Small intestine (tissue), 7 donors: ENCODE results near the gene RPS2. TPM values are rescaled to one million over a fixed set of nuclear protein-coding genes. Genes with fewer than 3 reads are reported as not detected.

ENCODE experiments used
- DNase-seq, 2 donors: peaks; one replicate each; pipeline versions ENCODE4 v3.0.0 to v3.0.0-alpha.2; 2013
- FAIRE-seq: peaks from 2 replicates; lab custom pipeline; 2012; peaks lifted over from hg19 to GRCh38; lab: Jason Lieb, UNC
- H3K27ac ChIP-seq, 3 donors: one replicate each; pipeline ENCODE4 v1.5.1; 2013; ENCODE audit warnings: low read length in 2 of 3, mild to moderate bottlenecking in 2 of 3, control low read depth in 1 of 3, inconsistent platforms in 1 of 3, low read depth in 1 of 3, moderate library complexity in 1 of 3
- H3K27me3 ChIP-seq, 3 donors: one replicate each; pipeline ENCODE4 v1.6.1; 2013; ENCODE audit warnings: low read length in 3 of 3, inconsistent platforms in 1 of 3; ENCODE audit not compliant: control insufficient read depth in 3 of 3, insufficient read depth in 3 of 3
- H3K36me3 ChIP-seq, 3 donors: one replicate each; pipeline ENCODE4 v1.6.1; 2013; ENCODE audit warnings: low read length in 3 of 3, inconsistent platforms in 1 of 3, low read depth in 1 of 3, mild to moderate bottlenecking in 1 of 3, moderate library complexity in 1 of 3; ENCODE audit not compliant: control insufficient read depth in 3 of 3, insufficient read depth in 2 of 3
- H3K4me1 ChIP-seq, 3 donors: one replicate each; pipeline ENCODE4 v1.6.1; 2013; ENCODE audit warnings: low read length in 2 of 3, inconsistent platforms in 1 of 3, low read depth in 1 of 3, mild to moderate bottlenecking in 1 of 3, moderate library complexity in 1 of 3; ENCODE audit not compliant: control insufficient read depth in 3 of 3, insufficient read depth in 2 of 3
- H3K4me3 ChIP-seq, 3 donors: one replicate each; pipeline ENCODE4 v1.5.1; 2013; ENCODE audit warnings: low read length in 3 of 3, control low read depth in 1 of 3, inconsistent platforms in 1 of 3, low read depth in 1 of 3, mild to moderate bottlenecking in 1 of 3, moderate library complexity in 1 of 3
- H3K9me3 ChIP-seq, 2 donors: one replicate each; pipeline ENCODE4 v1.6.1; 2013; ENCODE audit warnings: low read depth in 1 of 2, low read length in 1 of 2; ENCODE audit not compliant: control insufficient read depth in 2 of 2, insufficient read depth in 1 of 2
- WGBS, 3 donors: extraction: QIAGEN DNeasy Blood & Tissue Kit; methylation state at CpG; one replicate each; pipeline ENCODE4 v1.1.7; 2013; 5-methylcytosine and 5-hydroxymethylcytosine counted together
- polyA plus RNA-seq, 4 donors: library from polyadenylated mRNA; stranded (reverse) in 3 of 4; unstranded in 1 of 4; fragments of 200-250 nt in 3 of 4; fragments of 120-200 nt in 1 of 4; gene quantifications; one replicate each; pipeline versions ENCODE4 v1.2.1 to v1.2.3, GENCODE V29; 2013
- donor health status: healthy with polysubstance abuse.
- donor health status: control.
- donor health status: control.
- donor health status: Bipolar disorder and iron deficiency.
- donor health status: healthy.

The RPS2 gene
- polyA plus RNA-seq, 4 donors = 1,075 to 4,112 (median 2,558) TPM

GRCh38 chr16:1950047-1950446 is 14.6 kb downstream of the RPS2 start:
- 51 to 75% (median 70%) methylated on average over 5 to 7 of the region's 7 CpGs for WGBS, 3 donors
- DNase-seq (no peak), FAIRE-seq (no peak)
- H3K27me3 ChIP-seq = peaks cover 0 to 5% (median 0%) of the 10 kb centered on the region in 3 donors
- H3K9me3 ChIP-seq = no peaks in the 10 kb centered on the region
- no peaks in the 10 kb centered on the region for H3K4me1 ChIP-seq
- H3K4me3 ChIP-seq = no peak overlapping the region
- H3K36me3 ChIP-seq = no peaks in the 10 kb centered on the region
- H3K27ac ChIP-seq = no peak overlapping the region

DNA sequence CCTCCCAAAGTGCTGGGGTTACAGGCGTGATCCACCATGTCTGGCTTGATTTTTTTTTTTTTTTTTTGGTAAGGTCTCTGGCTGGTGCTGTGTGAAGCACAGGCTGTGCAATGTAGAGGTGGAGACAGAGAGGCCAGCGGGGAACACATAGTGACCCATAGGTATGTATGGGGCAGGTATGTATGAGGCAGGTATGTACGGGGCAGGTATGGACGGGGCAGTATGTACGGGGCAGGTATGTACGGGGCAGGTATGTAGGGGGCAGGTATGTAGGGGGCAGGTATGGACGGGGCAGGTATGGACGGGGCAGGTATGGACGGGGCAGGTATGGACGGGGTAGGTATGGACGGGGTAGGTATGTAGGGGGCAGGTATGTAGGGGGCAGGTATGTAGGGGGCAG is 15.1 kb downstream of the RPS2 start:
- no peak overlapping the region for H3K4me3 ChIP-seq
- H3K9me3 ChIP-seq = no peaks in the 10 kb centered on the region
- FAIRE-seq (no peak), DNase-seq (no peak)
- peaks cover 0 to 3% (median 0%) of the 10 kb centered on the region in 3 donors for H3K27me3 ChIP-seq
- H3K4me1 ChIP-seq = no peaks in the 10 kb centered on the region
- no peaks in the 10 kb centered on the region for H3K36me3 ChIP-seq
- no peak overlapping the region for H3K27ac ChIP-seq
- WGBS, 3 donors = 91 to 95% (median 93%) methylated on average over 11 of the region's 11 CpGs

- Histone ChIP-seq H3K27ac (no peak overlapping the region), H3K4me1 (peaks cover 0 to 4% (median 0%) of the 10 kb centered on the region in 3 donors), H3K9me3 (no peaks in the 10 kb centered on the region), H3K27me3 (no peaks in the 10 kb centered on the region), H3K36me3 (no peaks in the 10 kb centered on the region), H3K4me3 (no peak overlapping the region)
- no peak for DNase-seq
- WGBS, 3 donors = 84 to 92% (median 90%) methylated on average over 9 of the region's 9 CpGs
- FAIRE-seq = no peak
Observed at GRCh38 chr16:1947369-1947670, 17.3 kb downstream of the RPS2 start.

GRCh38 chr16:1946495-1947368 is 17.9 kb downstream of the RPS2 start:
- Histone ChIP-seq H3K4me1 (peaks cover 0 to 10% (median 0%) of the 10 kb centered on the region in 3 donors), H3K27me3 (no peaks in the 10 kb centered on the region), H3K36me3 (no peaks in the 10 kb centered on the region), H3K9me3 (no peaks in the 10 kb centered on the region), H3K4me3 (no peak overlapping the region), H3K27ac (no peak overlapping the region)
- 86 to 90% (median 89%) methylated on average over 30 to 38 of the region's 38 CpGs for WGBS, 3 donors
- FAIRE-seq (no peak), DNase-seq (no peak)

DNA sequence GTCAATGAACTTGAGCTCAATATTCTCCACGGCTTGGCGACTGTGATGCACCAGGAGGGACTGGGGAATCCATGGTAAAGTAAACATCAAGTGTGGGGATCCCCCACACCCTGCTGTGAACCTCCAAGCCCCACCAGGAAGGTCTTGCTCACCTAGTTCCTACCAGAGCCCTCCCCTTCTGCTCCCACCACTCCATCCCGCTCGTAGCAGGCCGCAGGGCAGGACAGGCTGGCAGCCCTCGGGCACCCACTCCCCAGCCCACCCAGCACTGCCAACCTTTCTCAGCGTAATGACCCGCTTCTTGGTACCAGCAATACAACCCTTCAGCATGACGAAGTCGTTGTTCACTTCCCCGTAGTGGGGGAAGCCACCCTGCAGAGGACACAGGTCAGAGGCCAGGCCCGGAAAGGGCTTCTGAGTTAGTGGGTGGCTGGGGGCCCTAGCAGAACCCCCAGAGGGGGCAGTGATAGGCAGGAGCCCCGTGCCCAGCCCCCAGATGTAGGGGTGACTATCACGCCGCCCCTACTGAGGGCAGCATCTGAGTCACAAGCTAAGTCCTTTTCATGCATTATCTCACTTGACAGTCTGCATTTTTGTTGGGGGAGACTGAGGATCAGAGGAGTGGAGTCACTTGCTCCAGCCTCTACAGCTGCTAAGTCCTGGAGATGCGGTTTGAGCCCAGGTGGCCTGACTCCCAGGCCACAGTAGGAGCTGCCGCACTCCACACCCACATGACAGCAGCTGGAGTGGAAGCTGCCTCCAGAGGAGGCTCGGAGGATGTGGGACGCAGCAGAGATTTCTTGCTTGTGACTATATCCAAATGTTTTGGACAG is 18.9 kb downstream of the RPS2 start:
- 85 to 89% (median 85%) methylated on average over 19 of the region's 19 CpGs for WGBS, 3 donors
- no peak overlapping the region for H3K27ac ChIP-seq
- H3K4me1 ChIP-seq = peaks cover 0 to 20% (median 0%) of the 10 kb centered on the region in 3 donors
- FAIRE-seq = no peak
- no peak for DNase-seq
- H3K9me3 ChIP-seq = no peaks in the 10 kb centered on the region
- peaks cover 0 to 6% (median 0%) of the 10 kb centered on the region in 3 donors for H3K36me3 ChIP-seq
- H3K4me3 ChIP-seq = no peak overlapping the region
- H3K27me3 ChIP-seq = no peaks in the 10 kb centered on the region

GRCh38 chr16:1944612-1945199 is 19.9 kb downstream of the RPS2 start:
- H3K4me1 ChIP-seq = peaks cover 0 to 31% (median 2%) of the 10 kb centered on the region in 3 donors
- H3K27me3 ChIP-seq = no peaks in the 10 kb centered on the region
- FAIRE-seq (no peak), DNase-seq (no peak)
- WGBS, 3 donors = 91 to 94% (median 93%) methylated on average over 21 of the region's 21 CpGs
- H3K4me3 ChIP-seq = no peak overlapping the region
- peaks cover 0 to 13% (median 2%) of the 10 kb centered on the region in 3 donors for H3K36me3 ChIP-seq
- no peaks in the 10 kb centered on the region for H3K9me3 ChIP-seq
- no peak overlapping the region for H3K27ac ChIP-seq

DNA sequence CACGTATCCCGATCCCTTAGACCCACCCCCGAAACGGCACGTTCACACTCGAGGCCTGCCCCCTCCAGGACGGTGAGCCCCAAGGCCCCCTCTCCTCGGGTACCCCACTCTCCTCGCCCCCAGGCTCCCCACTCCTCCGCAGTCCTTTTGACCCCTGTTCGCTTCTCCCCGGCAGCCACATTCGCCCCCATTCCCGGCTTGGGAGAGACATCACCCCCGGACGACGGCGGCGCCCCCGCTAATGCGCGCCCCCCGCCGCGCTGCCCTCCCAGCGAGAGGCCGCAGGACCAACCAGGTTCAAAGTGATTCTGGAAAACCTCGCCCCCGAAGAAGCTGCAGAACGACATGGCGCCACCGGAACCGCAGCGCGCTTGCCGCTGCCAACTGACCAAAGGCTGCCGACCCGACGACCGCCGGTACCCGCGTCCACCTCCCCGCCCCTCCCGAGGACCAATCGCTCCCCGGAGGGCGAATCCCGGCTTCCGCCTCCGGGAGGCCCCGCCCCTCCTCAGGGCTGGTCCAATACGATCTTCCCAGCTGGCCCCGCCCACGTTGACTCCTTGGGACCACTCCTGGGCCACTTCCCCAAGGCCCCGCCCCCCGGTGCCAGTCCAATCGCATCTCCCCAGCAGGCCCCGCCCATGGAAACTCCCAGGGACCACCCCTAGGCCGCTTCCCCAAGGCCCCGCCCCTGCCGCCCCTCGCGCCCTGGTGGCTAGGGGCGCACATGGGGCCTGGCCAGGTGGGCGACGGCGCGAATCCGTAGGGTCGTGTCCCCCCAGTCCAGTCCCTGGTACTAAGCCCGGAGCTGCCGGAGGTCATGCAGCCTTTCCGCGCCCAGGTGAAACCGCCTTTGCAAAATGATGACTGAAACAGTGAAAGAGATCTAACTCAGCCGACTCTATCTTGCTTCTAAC is 21.6 kb downstream of the RPS2 start, which contains the start of gene MSRB1:
MSRB1 (minus strand) TSS at position 390 of the 917 bp plus-strand sequence; CDS start at position 347, 43 bp downstream.
- Histone ChIP-seq H3K36me3 (peaks cover 4 to 29% (median 7%) of the 10 kb centered on the region in 3 donors), H3K4me1 (peaks cover 0 to 44% (median 2%) of the 10 kb centered on the region in 3 donors), H3K4me3 (peak within 1 kb of the TSS; percentile 75 to 93 (median 84)), H3K27me3 (no peaks in the 10 kb centered on the region), H3K27ac (peak within 1 kb of the TSS; percentile 76 to 87 (median 78)), H3K9me3 (no peaks in the 10 kb centered on the region)
- FAIRE-seq (no peak), DNase-seq (peak; percentile 99 to 100)
- 0 to 1% (median 1%) methylated on average over 56 to 77 of the region's 77 CpGs for WGBS, 3 donors
